Measurements from ENCODE around the gene NRARP.

Gene NRARP

GRCh38 chr9:137301081-137301947, 757 bp downstream of the NRARP start (continued):
- TF ChIP-seq ZBTB1 (tag by site-specific recombination; IDR thresholded peaks at IDR 0.05) (0 out of 2 replicates have a peak, but pooled peaks have one; percentile 47), ZNF843 (tag by site-specific recombination; IDR thresholded peaks at IDR 0.05) (no peak), WT1 (tag by site-specific recombination; IDR thresholded peaks at IDR 0.05) (0 out of 2 replicates have a peak, but pooled peaks have one; percentile 13), YY2 (tag by site-specific recombination; IDR thresholded peaks at IDR 0.05) (peak; percentile 61; the same call in 1 of the 2 replicates), ZBTB10 (tag by site-specific recombination; IDR thresholded peaks at IDR 0.05) (peak; percentile 60; the same call in 1 of the 2 replicates), ZEB2 (tag by site-specific recombination; IDR thresholded peaks at IDR 0.05) (peak; percentile 91), YY1 (tag by site-specific recombination; IDR thresholded peaks at IDR 0.05) (peak; percentile 32; the same call in 1 of the 2 replicates), ZNF768 (tag by site-specific recombination; IDR thresholded peaks at IDR 0.05) (no peak; the same call in 1 of the 2 replicates), ZNF19 (tag by site-specific recombination; IDR thresholded peaks at IDR 0.05; ENCODE audit: low read depth) (no peak), ZNF549 (tag by site-specific recombination; IDR thresholded peaks at IDR 0.05) (no peak), KLF17 (tag by site-specific recombination; IDR thresholded peaks at IDR 0.05) (0 out of 2 replicates have a peak, but pooled peaks have one; percentile 41), ZBTB7A (tag by site-specific recombination; IDR thresholded peaks at IDR 0.05; ENCODE audit: low read depth) (peak; percentile 80; the same call in 1 of the 2 replicates), ZNF792 (tag by site-specific recombination; IDR thresholded peaks at IDR 0.05) (peak; percentile 80; the same call in 1 of the 2 replicates), TRIM28 (IDR thresholded peaks at IDR 0.05; ENCODE audit: borderline replicate concordance, low read length) (no peak), ZBTB20 (tag by site-specific recombination; IDR thresholded peaks at IDR 0.05) (peak; percentile 66), ZNF2 (tag by site-specific recombination; IDR thresholded peaks at IDR 0.05) (peak; percentile 57; the same call in 1 of the 2 replicates), ZNF501 (tag by site-specific recombination; IDR thresholded peaks at IDR 0.05) (no peak; the same call in 1 of the 2 replicates), ZNF449 (tag by site-specific recombination; IDR thresholded peaks at IDR 0.05) (peak; percentile 54), ZNF10 (tag by site-specific recombination; IDR thresholded peaks at IDR 0.05) (no peak), ZBTB8A (tag by site-specific recombination; IDR thresholded peaks at IDR 0.05) (peak; percentile 71), ZNF488 (tag by site-specific recombination; IDR thresholded peaks at IDR 0.05) (no peak), BCL11A (tag by site-specific recombination; IDR thresholded peaks at IDR 0.05; ENCODE audit: low read depth) (peak; percentile 69; the same call in 1 of the 2 replicates)
- TF ChIP-seq, protein P1, sequence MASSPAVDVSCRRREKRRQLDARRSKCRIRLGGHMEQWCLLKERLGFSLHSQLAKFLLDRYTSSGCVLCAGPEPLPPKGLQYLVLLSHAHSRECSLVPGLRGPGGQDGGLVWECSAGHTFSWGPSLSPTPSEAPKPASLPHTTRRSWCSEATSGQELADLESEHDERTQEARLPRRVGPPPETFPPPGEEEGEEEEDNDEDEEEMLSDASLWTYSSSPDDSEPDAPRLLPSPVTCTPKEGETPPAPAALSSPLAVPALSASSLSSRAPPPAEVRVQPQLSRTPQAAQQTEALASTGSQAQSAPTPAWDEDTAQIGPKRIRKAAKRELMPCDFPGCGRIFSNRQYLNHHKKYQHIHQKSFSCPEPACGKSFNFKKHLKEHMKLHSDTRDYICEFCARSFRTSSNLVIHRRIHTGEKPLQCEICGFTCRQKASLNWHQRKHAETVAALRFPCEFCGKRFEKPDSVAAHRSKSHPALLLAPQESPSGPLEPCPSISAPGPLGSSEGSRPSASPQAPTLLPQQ (tag by site-specific recombination; IDR thresholded peaks at IDR 0.05) = peak; percentile 80
- TF ChIP-seq, protein P2, sequence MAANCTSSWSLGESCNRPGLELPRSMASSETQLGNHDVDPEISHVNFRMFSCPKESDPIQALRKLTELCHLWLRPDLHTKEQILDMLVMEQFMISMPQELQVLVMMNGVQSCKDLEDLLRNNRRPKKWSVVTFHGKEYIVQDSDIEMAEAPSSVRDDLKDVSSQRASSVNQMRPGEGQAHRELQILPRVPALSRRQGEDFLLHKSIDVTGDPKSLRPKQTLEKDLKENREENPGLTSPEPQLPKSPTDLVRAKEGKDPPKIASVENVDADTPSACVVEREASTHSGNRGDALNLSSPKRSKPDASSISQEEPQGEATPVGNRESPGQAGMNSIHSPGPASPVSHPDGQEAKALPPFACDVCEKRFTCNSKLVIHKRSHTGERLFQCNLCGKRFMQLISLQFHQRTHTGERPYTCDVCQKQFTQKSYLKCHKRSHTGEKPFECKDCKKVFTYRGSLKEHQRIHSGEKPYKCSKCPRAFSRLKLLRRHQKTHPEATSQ (tag by site-specific recombination; IDR thresholded peaks at IDR 0.05) = peak; percentile 80
- TF ChIP-seq, protein P3, sequence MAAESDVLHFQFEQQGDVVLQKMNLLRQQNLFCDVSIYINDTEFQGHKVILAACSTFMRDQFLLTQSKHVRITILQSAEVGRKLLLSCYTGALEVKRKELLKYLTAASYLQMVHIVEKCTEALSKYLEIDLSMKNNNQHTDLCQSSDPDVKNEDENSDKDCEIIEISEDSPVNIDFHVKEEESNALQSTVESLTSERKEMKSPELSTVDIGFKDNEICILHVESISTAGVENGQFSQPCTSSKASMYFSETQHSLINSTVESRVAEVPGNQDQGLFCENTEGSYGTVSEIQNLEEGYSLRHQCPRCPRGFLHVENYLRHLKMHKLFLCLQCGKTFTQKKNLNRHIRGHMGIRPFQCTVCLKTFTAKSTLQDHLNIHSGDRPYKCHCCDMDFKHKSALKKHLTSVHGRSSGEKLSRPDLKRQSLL (tag by site-specific recombination; IDR thresholded peaks at IDR 0.05) = no peak
- TF ChIP-seq, protein P4, sequence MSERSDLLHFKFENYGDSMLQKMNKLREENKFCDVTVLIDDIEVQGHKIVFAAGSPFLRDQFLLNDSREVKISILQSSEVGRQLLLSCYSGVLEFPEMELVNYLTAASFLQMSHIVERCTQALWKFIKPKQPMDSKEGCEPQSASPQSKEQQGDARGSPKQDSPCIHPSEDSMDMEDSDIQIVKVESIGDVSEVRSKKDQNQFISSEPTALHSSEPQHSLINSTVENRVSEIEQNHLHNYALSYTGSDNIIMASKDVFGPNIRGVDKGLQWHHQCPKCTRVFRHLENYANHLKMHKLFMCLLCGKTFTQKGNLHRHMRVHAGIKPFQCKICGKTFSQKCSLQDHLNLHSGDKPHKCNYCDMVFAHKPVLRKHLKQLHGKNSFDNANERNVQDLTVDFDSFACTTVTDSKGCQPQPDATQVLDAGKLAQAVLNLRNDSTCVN (tag by site-specific recombination; optimal IDR thresholded peaks at IDR 0.05) = peak; percentile 90
